IPS-15b (cell line): Measurements from ENCODE around the gene INSM1.

Experiments used
- H3K27me3 ChIP-seq: one replicate; pipeline ENCODE4 v1.6.1; 2013; ENCODE audit warnings: low read length; ENCODE audit not compliant: control insufficient read depth, insufficient read depth
- H3K36me3 ChIP-seq: one replicate; pipeline ENCODE4 v1.6.1; 2013; ENCODE audit warnings: low read length; ENCODE audit not compliant: control insufficient read depth, insufficient read depth
- H3K4me1 ChIP-seq: one replicate; pipeline ENCODE4 v1.6.1; 2013; ENCODE audit warnings: mild to moderate bottlenecking, low read length; ENCODE audit not compliant: control insufficient read depth, insufficient read depth
- H3K4me3 ChIP-seq: one replicate; pipeline ENCODE4 v1.5.1; 2013; ENCODE audit warnings: low read depth, low read length
- H3K9ac ChIP-seq: one replicate; pipeline ENCODE4 v1.6.1; 2013; ENCODE audit warnings: low read depth, mild to moderate bottlenecking, low read length
- H3K9me3 ChIP-seq: one replicate; pipeline ENCODE4 v1.6.1; 2013; ENCODE audit warnings: mild to moderate bottlenecking, low read length; ENCODE audit not compliant: control insufficient read depth, insufficient read depth

Gene INSM1

GRCh38 chr20:20399531-20400500 is 31.9 kb downstream of the INSM1 start:
- H3K4me3 ChIP-seq: no peak overlapping the region
- no peaks in the 10 kb centered on the region for H3K4me1 ChIP-seq
- no peaks in the 10 kb centered on the region for H3K27me3 ChIP-seq
- H3K9ac ChIP-seq: no peak overlapping the region
- peaks cover 3% of the 10 kb centered on the region for H3K36me3 ChIP-seq
- H3K9me3 ChIP-seq: no peaks in the 10 kb centered on the region

GRCh38 chr20:20401991-20402390 is 34.1 kb downstream of the INSM1 start:
- no peaks in the 10 kb centered on the region for H3K27me3 ChIP-seq
- no peaks in the 10 kb centered on the region for H3K36me3 ChIP-seq
- no peak overlapping the region for H3K9ac ChIP-seq
- no peaks in the 10 kb centered on the region for H3K4me1 ChIP-seq
- no peak overlapping the region for H3K4me3 ChIP-seq
- H3K9me3 ChIP-seq: no peaks in the 10 kb centered on the region

GRCh38 chr20:20404633-20405032 is 36.7 kb downstream of the INSM1 start:
- Histone ChIP-seq H3K4me1 (no peaks in the 10 kb centered on the region), H3K4me3 (no peak overlapping the region), H3K9ac (no peak overlapping the region), H3K9me3 (no peaks in the 10 kb centered on the region), H3K27me3 (no peaks in the 10 kb centered on the region), H3K36me3 (no peaks in the 10 kb centered on the region)

- Histone ChIP-seq H3K27me3 (no peaks in the 10 kb centered on the region), H3K36me3 (no peaks in the 10 kb centered on the region), H3K9me3 (no peaks in the 10 kb centered on the region), H3K4me3 (no peak overlapping the region), H3K4me1 (peaks cover 4% of the 10 kb centered on the region), H3K9ac (no peak overlapping the region)
Observed at GRCh38 chr20:20405623-20406022, 37.7 kb downstream of the INSM1 start.

- no peaks in the 10 kb centered on the region for H3K36me3 ChIP-seq
- no peak overlapping the region for H3K9ac ChIP-seq
- no peaks in the 10 kb centered on the region for H3K9me3 ChIP-seq
- H3K27me3 ChIP-seq: no peaks in the 10 kb centered on the region
- no peak overlapping the region for H3K4me3 ChIP-seq
- H3K4me1 ChIP-seq: peaks cover 4% of the 10 kb centered on the region
Observed at GRCh38 chr20:20406306-20406705, 38.4 kb downstream of the INSM1 start.

GRCh38 chr20:20407891-20408805 is 40.2 kb downstream of the INSM1 start:
- Histone ChIP-seq H3K27me3 (no peaks in the 10 kb centered on the region), H3K4me3 (no peak overlapping the region), H3K9me3 (no peaks in the 10 kb centered on the region), H3K9ac (no peak overlapping the region), H3K4me1 (peaks cover 12% of the 10 kb centered on the region), H3K36me3 (no peaks in the 10 kb centered on the region)

GRCh38 chr20:20409331-20409730 is 41.4 kb downstream of the INSM1 start:
- Histone ChIP-seq H3K36me3 (no peaks in the 10 kb centered on the region), H3K4me3 (no peak overlapping the region), H3K9me3 (no peaks in the 10 kb centered on the region), H3K9ac (no peak overlapping the region), H3K4me1 (peaks cover 12% of the 10 kb centered on the region), H3K27me3 (no peaks in the 10 kb centered on the region)

GRCh38 chr20:20410678-20411077 is 42.8 kb downstream of the INSM1 start:
- H3K4me1 ChIP-seq: peaks cover 12% of the 10 kb centered on the region
- H3K4me3 ChIP-seq: no peak overlapping the region
- no peak overlapping the region for H3K9ac ChIP-seq
- H3K9me3 ChIP-seq: no peaks in the 10 kb centered on the region
- H3K36me3 ChIP-seq: no peaks in the 10 kb centered on the region
- no peaks in the 10 kb centered on the region for H3K27me3 ChIP-seq

GRCh38 chr20:20411402-20411801 is 43.5 kb downstream of the INSM1 start:
- H3K9ac ChIP-seq: no peak overlapping the region
- peaks cover 12% of the 10 kb centered on the region for H3K4me1 ChIP-seq
- no peak overlapping the region for H3K4me3 ChIP-seq
- no peaks in the 10 kb centered on the region for H3K36me3 ChIP-seq
- no peaks in the 10 kb centered on the region for H3K9me3 ChIP-seq
- H3K27me3 ChIP-seq: no peaks in the 10 kb centered on the region

- H3K4me1 ChIP-seq: peaks cover 12% of the 10 kb centered on the region
- H3K36me3 ChIP-seq: no peaks in the 10 kb centered on the region
- no peak overlapping the region for H3K9ac ChIP-seq
Observed at GRCh38 chr20:20411836-20412235, 43.9 kb downstream of the INSM1 start.

GRCh38 chr20:20412750-20413149 is 44.8 kb downstream of the INSM1 start:
- Histone ChIP-seq H3K27me3 (no peaks in the 10 kb centered on the region), H3K36me3 (no peaks in the 10 kb centered on the region), H3K9ac (no peak overlapping the region), H3K4me1 (peaks cover 12% of the 10 kb centered on the region), H3K4me3 (no peak overlapping the region), H3K9me3 (no peaks in the 10 kb centered on the region)

More at GRCh38 chr20:20411836-20412235, 43.9 kb downstream of the INSM1 start:
- H3K27me3 ChIP-seq: no peaks in the 10 kb centered on the region
- no peak overlapping the region for H3K4me3 ChIP-seq
- no peaks in the 10 kb centered on the region for H3K9me3 ChIP-seq
